H1 (cell line): ENCODE data around the gene PTMS. TPM values are rescaled to one million over a fixed set of nuclear protein-coding genes. Genes with fewer than 3 reads are reported as not detected.

Experiments
- SIN3A ChIP-seq, 2 experiments: IDR thresholded peaks in 1 of 2; conservative IDR thresholded peaks in 1 of 2; 2 replicates each; pipeline ENCODE4 v1.6.1; 2011 to 2012; ENCODE audit warnings: low read length in 2 of 2, improper control_type of control experiment in 1 of 2, low read depth in 1 of 2, mild to moderate bottlenecking in 1 of 2
- polyA plus RNA-seq, 7 experiments: library from polyadenylated mRNA; depleted of rRNA in 3 of 7; stranded (reverse) in 5 of 7; unstranded in 2 of 7; fragments of >200 nt in 5 of 7; fragments of 200-250 nt in 2 of 7; gene quantifications; 1 replicate in 5 of 7; 2 replicates in 1 of 7; 4 replicates in 1 of 7; pipeline versions ENCODE4 v1.2.1 to v1.2.3, GENCODE V29; 2011 to 2013; ENCODE audit warnings: missing spikeins in 2 of 7, mixed read lengths in 2 of 7
- total RNA-seq: library from RNA; stranded (reverse); fragmentation: NEBNext Ultra II Directional; extraction: Animal tissue kit (Norgen Biotek cat#: 25700); gene quantifications from 2 replicates; pipeline ENCODE4 v1.2.1, GENCODE V29; 2021

PTMS gene
- total and polyA plus RNA-seq, 2 of the 8 experiments (the other 6 are each of a cell fraction or from before 2014, with no cell fraction given) = 444 to 553 TPM

DNA sequence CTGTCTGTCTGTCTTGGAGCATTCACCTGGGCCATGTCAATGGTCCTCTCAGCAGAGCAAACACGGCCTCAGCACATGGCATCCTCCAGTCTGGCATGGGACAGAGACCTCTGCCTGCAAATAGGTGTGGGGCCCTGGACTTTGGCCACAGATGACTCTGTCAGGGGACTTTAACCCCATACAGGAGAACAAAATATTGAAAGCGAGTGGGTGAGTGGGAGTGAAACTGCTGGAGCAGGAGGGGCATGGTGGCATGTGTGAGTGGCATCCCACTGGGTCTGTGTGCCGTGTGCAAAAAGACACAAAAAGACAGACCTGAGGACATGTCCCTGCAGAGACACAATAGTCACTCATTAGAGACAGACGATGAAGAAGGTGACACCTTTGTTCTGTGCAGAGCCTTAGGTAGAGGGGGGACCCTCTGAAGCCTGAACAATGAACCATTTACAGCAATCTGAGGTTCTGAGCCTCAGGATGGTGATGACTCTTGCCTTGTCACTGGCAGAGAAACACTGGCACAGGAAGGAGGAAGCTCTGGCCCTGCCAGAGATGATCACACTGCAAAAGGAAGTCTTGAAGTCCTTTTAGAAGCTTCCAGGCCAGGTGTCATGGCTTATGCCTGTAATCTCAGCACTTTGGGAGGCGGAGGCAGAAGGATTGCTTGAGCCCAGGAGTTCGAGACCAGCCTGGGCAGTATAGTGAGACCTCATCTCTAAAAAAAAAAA is 13.7 kb downstream of the PTMS start (continued):
- TF ChIP-seq SIN3A (conservative IDR thresholded peaks at IDR 0.05 in 1 of 2, IDR thresholded peaks at IDR 0.05 in 1 of 2; ENCODE audit: low read depth in 1 of 2, low read length in 2 of 2) = no peak
